ENCODE measurements around the gene ARID5B.

ARID5B gene

DNA sequence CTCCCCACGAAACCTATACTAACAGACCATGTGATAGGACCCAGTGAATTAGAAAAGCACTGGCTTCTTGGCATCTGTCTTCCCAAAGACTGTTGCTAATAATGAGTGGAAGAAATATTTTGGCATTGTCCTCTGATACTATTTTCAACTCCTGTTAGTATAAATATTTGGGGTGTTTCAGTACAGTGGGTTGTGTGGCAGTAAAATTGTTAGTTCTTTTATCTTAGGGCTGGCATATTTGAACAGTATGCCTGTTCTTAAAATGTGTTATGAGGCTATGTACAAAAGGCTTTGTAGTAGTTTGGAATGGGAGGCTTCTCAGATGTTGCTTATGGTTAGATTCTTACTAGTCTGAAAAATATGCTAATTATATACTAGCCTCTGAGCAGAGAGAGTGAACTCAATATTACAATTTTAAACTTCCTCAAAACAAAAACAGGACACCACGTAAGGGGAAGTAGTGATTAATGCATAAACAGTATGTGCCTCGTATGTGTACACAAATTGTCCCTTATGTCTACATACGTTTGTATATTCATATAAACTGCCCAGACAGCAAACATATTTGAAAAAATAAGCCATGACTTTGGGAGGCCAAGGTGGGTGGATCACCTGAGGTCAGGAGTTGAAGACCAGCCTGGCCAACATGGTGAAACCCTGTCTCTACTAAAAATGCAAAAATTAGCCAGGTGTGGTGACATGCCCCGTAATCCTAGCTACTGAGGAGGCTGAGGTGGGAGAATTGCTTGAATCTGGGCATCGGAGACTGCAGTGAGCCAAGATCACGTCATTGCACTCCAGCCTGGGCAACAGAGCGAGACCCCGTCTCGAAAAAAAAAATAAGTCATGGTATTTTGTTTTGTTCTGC is 115.4 kb downstream of the ARID5B start:
- Histone ChIP-seq H3K4me3 (ENCODE audit: low read depth, low read length) (no peak overlapping the region), H3K4me1 (ENCODE audit: control insufficient read depth in 1 of 2, insufficient read depth in 2 of 2, low read length in 2 of 2) (peaks cover 5 to 6% of the 10 kb centered on the region in 2 experiments), H2AK5ac (ENCODE audit: low read length) (peak overlapping the region; percentile 54), H4K12ac (ENCODE audit: low read depth, low read length) (no peak overlapping the region), H4K8ac (ENCODE audit: low read depth, low read length) (no peak overlapping the region), H3K14ac (ENCODE audit: low read length) (peak overlapping the region; percentile 66), H2BK12ac (ENCODE audit: low read length) (no peak overlapping the region), H3K9ac (ENCODE audit: low read length) (no peak overlapping the region), H3K27me3 (ENCODE audit: insufficient read depth, low read length) (no peaks in the 10 kb centered on the region), H4K91ac (ENCODE audit: low read depth, low read length) (peak overlapping the region; percentile 62), H3K27ac (ENCODE audit: low read depth, low read length) (peak overlapping the region; percentile 58), H3K18ac (ENCODE audit: low read length) (no peak overlapping the region), H3K79me2 (ENCODE audit: control insufficient read depth, insufficient read depth, low read length, poor library complexity) (no peaks in the 10 kb centered on the region), H3K23ac (ENCODE audit: low read length) (no peak overlapping the region), H3K36me3 (ENCODE audit: control insufficient read depth in 1 of 2, insufficient read depth in 2 of 2, low read length in 2 of 2) (no peaks in the 10 kb centered on the region), H2AFZ (ENCODE audit: insufficient read depth, low read length, poor library complexity) (no peak overlapping the region), H2BK120ac (ENCODE audit: insufficient read depth, low read length, poor library complexity) (peak overlapping the region; percentile 80), H3K9me3 (ENCODE audit: insufficient read depth, low read depth, low read length) (no peaks in the 10 kb centered on the region), H3K4ac (ENCODE audit: low read depth, low read length) (no peak overlapping the region), H2BK5ac (ENCODE audit: low read depth, low read length, poor library complexity) (peak overlapping the region; percentile 49), H3K79me1 (ENCODE audit: low read length) (peaks cover 5% of the 10 kb centered on the region), H3K4me2 (ENCODE audit: low read length) (no peak overlapping the region)
- WGBS (ENCODE audit: extremely low coverage, insufficient coverage, insufficient read length) = no CpG with 5 or more reads among the region's 10 CpGs
- DNase-seq = peak in 1 of 2 donors; percentile 72

DNA sequence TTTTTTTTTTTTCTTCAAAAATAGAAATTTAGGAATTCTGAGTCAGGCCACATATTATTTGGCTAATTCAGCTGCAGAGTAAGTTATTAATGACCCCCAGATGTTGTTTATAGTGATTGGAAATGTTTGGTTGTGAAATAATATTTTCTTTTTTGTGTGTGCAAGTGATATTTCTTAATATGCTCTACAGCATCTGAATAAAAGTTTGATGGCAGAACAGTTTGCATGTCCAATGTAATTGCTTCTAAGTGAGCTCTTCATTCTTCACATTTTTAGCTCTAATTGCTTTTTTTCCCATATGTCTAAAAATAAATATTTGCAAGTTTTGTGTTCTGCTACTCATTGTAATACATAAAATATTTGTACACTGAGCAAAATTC is 116.0 kb downstream of the ARID5B start:
- H3K36me3 ChIP-seq (ENCODE audit: control insufficient read depth in 1 of 2, insufficient read depth in 2 of 2, low read length in 2 of 2) = no peaks in the 10 kb centered on the region
- H3K79me2 ChIP-seq (ENCODE audit: control insufficient read depth, insufficient read depth, low read length, poor library complexity) = no peaks in the 10 kb centered on the region
- no peaks in the 10 kb centered on the region for H3K9me3 ChIP-seq (ENCODE audit: insufficient read depth, low read depth, low read length)
- H3K9ac ChIP-seq (ENCODE audit: low read length) = no peak overlapping the region
- H3K4me3 ChIP-seq (ENCODE audit: low read depth, low read length) = no peak overlapping the region
- H3K79me1 ChIP-seq (ENCODE audit: low read length) = peaks cover 5% of the 10 kb centered on the region
- no peaks in the 10 kb centered on the region for H3K27me3 ChIP-seq (ENCODE audit: insufficient read depth, low read length)
- peak overlapping the region; percentile 62 for H4K91ac ChIP-seq (ENCODE audit: low read depth, low read length)
- H3K23ac ChIP-seq (ENCODE audit: low read length) = no peak overlapping the region
- no peak overlapping the region for H2AFZ ChIP-seq (ENCODE audit: insufficient read depth, low read length, poor library complexity)
- no peak overlapping the region for H2BK12ac ChIP-seq (ENCODE audit: low read length)
- H4K12ac ChIP-seq (ENCODE audit: low read depth, low read length) = no peak overlapping the region
- no peak overlapping the region for H2AK5ac ChIP-seq (ENCODE audit: low read length)
- no peak overlapping the region for H3K4ac ChIP-seq (ENCODE audit: low read depth, low read length)
- H3K4me1 ChIP-seq (ENCODE audit: control insufficient read depth in 1 of 2, insufficient read depth in 2 of 2, low read length in 2 of 2) = peaks cover 2 to 5% of the 10 kb centered on the region in 2 experiments
- no peak overlapping the region for H3K4me2 ChIP-seq (ENCODE audit: low read length)
- no peak overlapping the region for H3K27ac ChIP-seq (ENCODE audit: low read depth, low read length)
- no peak for DNase-seq
- H3K18ac ChIP-seq (ENCODE audit: low read length) = no peak overlapping the region
- H3K14ac ChIP-seq (ENCODE audit: low read length) = no peak overlapping the region
- no peak overlapping the region for H2BK120ac ChIP-seq (ENCODE audit: insufficient read depth, low read length, poor library complexity)
- no peak overlapping the region for H2BK5ac ChIP-seq (ENCODE audit: low read depth, low read length, poor library complexity)
- no peak overlapping the region for H4K8ac ChIP-seq (ENCODE audit: low read depth, low read length)

DNA sequence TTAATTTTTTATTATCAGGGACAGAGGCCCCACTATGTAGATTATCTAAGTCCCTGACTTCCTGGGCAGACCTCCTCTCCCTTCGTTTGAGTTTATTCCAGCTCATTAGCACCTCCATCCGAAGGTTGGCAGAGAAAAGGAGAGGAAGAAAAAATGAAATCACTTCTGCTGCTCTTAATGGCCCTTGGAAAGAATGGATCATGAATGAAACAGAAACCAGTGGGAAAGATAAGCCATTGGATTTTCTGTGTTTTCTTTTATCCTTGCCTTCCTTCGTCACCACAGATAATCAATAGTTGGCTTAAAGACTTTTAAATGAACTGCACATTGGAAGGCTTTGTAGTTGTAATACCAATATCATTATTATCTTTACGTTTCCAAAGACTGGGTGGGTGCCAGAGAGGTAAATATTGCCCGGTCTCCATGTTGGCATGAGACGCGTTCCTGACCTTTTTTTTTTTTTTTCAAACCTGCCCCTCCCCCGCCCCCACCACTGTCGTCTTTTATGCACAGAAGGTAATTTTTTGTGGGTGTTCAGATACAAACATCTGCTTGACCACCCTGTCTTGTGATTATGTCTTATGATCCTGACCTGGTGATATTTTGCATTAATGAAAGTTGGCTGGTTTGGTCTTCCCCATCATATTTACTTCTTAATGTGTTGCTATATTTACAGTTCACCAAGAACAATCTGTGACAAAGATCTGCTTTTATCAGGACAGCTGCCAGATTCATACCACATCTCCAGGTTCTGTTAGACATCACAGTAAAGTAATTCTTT is 116.8 kb downstream of the ARID5B start:
- Histone ChIP-seq H3K36me3 (ENCODE audit: control insufficient read depth in 1 of 2, insufficient read depth in 2 of 2, low read length in 2 of 2) (no peaks in the 10 kb centered on the region), H3K18ac (ENCODE audit: low read length) (no peak overlapping the region), H3K9me3 (ENCODE audit: insufficient read depth, low read depth, low read length) (no peaks in the 10 kb centered on the region), H3K4me1 (ENCODE audit: control insufficient read depth in 1 of 2, insufficient read depth in 2 of 2, low read length in 2 of 2) (peaks cover 2 to 5% of the 10 kb centered on the region in 2 experiments), H3K14ac (ENCODE audit: low read length) (no peak overlapping the region), H3K79me2 (ENCODE audit: control insufficient read depth, insufficient read depth, low read length, poor library complexity) (no peaks in the 10 kb centered on the region), H3K4me3 (ENCODE audit: low read depth, low read length) (no peak overlapping the region), H3K4ac (ENCODE audit: low read depth, low read length) (no peak overlapping the region), H2AK5ac (ENCODE audit: low read length) (no peak overlapping the region), H2BK12ac (ENCODE audit: low read length) (no peak overlapping the region), H2AFZ (ENCODE audit: insufficient read depth, low read length, poor library complexity) (no peak overlapping the region), H3K27ac (ENCODE audit: low read depth, low read length) (no peak overlapping the region), H4K91ac (ENCODE audit: low read depth, low read length) (no peak overlapping the region), H2BK120ac (ENCODE audit: insufficient read depth, low read length, poor library complexity) (no peak overlapping the region), H3K4me2 (ENCODE audit: low read length) (no peak overlapping the region), H3K23ac (ENCODE audit: low read length) (no peak overlapping the region), H3K79me1 (ENCODE audit: low read length) (peaks cover 5% of the 10 kb centered on the region), H4K12ac (ENCODE audit: low read depth, low read length) (no peak overlapping the region), H3K27me3 (ENCODE audit: insufficient read depth, low read length) (no peaks in the 10 kb centered on the region), H4K8ac (ENCODE audit: low read depth, low read length) (no peak overlapping the region), H2BK5ac (ENCODE audit: low read depth, low read length, poor library complexity) (no peak overlapping the region), H3K9ac (ENCODE audit: low read length) (no peak overlapping the region)
- WGBS (ENCODE audit: extremely low coverage, insufficient coverage, insufficient read length) = no CpG with 5 or more reads among the region's 9 CpGs
- no peak for DNase-seq

DNA sequence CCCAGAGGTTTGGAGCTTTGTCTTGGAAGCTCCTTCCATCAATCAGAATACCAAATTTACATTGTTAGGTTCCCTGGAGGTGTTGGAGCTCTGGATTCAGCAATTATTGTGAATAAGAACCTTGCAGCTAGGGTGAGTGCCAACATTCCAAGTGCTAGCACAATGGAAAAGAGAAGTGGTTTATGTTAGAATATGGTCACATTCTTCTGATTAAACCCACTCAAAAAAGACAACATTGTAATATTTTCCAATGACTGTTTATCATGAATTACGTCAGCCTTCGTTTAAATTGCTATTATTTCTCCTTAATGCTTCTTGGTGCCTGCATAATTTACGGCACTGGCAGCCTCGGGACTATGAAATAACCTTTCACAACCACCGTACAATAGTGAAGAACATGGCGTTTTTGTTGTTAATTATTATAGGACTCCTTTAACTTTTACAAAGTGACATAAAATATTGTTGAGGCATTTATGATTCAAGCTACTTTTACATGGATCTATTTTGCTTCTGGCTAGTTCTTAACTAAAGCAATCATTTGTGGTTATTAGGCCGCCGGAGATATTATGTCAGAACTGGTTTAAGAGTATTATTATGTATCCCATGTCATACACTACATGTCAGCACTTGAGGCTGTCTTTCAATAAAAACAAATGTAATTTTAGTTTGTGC is 117.7 kb downstream of the ARID5B start:
- H4K12ac ChIP-seq (ENCODE audit: low read depth, low read length) = no peak overlapping the region
- no peak overlapping the region for H3K4me3 ChIP-seq (ENCODE audit: low read depth, low read length)
- no peak for DNase-seq
- H2BK5ac ChIP-seq (ENCODE audit: low read depth, low read length, poor library complexity) = peak overlapping the region; percentile 48
- H3K9ac ChIP-seq (ENCODE audit: low read length) = no peak overlapping the region
- peaks cover 2 to 5% of the 10 kb centered on the region in 2 experiments for H3K4me1 ChIP-seq (ENCODE audit: control insufficient read depth in 1 of 2, insufficient read depth in 2 of 2, low read length in 2 of 2)
- no peak overlapping the region for H3K27ac ChIP-seq (ENCODE audit: low read depth, low read length)
- no peak overlapping the region for H3K4ac ChIP-seq (ENCODE audit: low read depth, low read length)
- H3K14ac ChIP-seq (ENCODE audit: low read length) = no peak overlapping the region
- WGBS (ENCODE audit: extremely low coverage, insufficient coverage, insufficient read length) = no CpG with 5 or more reads among the region's 8 CpGs
- no peaks in the 10 kb centered on the region for H3K9me3 ChIP-seq (ENCODE audit: insufficient read depth, low read depth, low read length)
- no peak overlapping the region for H2BK120ac ChIP-seq (ENCODE audit: insufficient read depth, low read length, poor library complexity)
- H3K18ac ChIP-seq (ENCODE audit: low read length) = no peak overlapping the region
- no peaks in the 10 kb centered on the region for H3K27me3 ChIP-seq (ENCODE audit: insufficient read depth, low read length)
- no peaks in the 10 kb centered on the region for H3K79me2 ChIP-seq (ENCODE audit: control insufficient read depth, insufficient read depth, low read length, poor library complexity)
- H3K23ac ChIP-seq (ENCODE audit: low read length) = no peak overlapping the region
- H4K8ac ChIP-seq (ENCODE audit: low read depth, low read length) = no peak overlapping the region
- peaks cover 5% of the 10 kb centered on the region for H3K79me1 ChIP-seq (ENCODE audit: low read length)
- no peaks in the 10 kb centered on the region for H3K36me3 ChIP-seq (ENCODE audit: control insufficient read depth in 1 of 2, insufficient read depth in 2 of 2, low read length in 2 of 2)
- H2AK5ac ChIP-seq (ENCODE audit: low read length) = no peak overlapping the region
- no peak overlapping the region for H3K4me2 ChIP-seq (ENCODE audit: low read length)
- H2AFZ ChIP-seq (ENCODE audit: insufficient read depth, low read length, poor library complexity) = no peak overlapping the region
- H2BK12ac ChIP-seq (ENCODE audit: low read length) = no peak overlapping the region
- no peak overlapping the region for H4K91ac ChIP-seq (ENCODE audit: low read depth, low read length)
